Measurements from ENCODE around the gene RGS16. TPM values are rescaled to one million over a fixed set of nuclear protein-coding genes. Genes with fewer than 3 reads are reported as not detected.

Gene RGS16
- total RNA-seq, 1 donor from 2014 or later = 12.0 TPM

- Histone ChIP-seq H3K4me1 (no peaks in the 10 kb centered on the region), H3K9me3 (no peaks in the 10 kb centered on the region), H3K4me3 (no peak overlapping the region), H3K27me3 (no peaks in the 10 kb centered on the region), H3K36me3 (no peaks in the 10 kb centered on the region), H3K27ac (no peak overlapping the region)
- DNase-seq (no peak), ATAC-seq (no peak)
- TF ChIP-seq, protein P1, sequence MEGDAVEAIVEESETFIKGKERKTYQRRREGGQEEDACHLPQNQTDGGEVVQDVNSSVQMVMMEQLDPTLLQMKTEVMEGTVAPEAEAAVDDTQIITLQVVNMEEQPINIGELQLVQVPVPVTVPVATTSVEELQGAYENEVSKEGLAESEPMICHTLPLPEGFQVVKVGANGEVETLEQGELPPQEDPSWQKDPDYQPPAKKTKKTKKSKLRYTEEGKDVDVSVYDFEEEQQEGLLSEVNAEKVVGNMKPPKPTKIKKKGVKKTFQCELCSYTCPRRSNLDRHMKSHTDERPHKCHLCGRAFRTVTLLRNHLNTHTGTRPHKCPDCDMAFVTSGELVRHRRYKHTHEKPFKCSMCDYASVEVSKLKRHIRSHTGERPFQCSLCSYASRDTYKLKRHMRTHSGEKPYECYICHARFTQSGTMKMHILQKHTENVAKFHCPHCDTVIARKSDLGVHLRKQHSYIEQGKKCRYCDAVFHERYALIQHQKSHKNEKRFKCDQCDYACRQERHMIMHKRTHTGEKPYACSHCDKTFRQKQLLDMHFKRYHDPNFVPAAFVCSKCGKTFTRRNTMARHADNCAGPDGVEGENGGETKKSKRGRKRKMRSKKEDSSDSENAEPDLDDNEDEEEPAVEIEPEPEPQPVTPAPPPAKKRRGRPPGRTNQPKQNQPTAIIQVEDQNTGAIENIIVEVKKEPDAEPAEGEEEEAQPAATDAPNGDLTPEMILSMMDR (IDR thresholded peaks at IDR 0.05) = no peak
- intact Hi-C loops (cut with DNase I) = no loop called here
Observed at GRCh38 chr1:182639330-182639729, 35.1 kb upstream of the RGS16 start.

DNA sequence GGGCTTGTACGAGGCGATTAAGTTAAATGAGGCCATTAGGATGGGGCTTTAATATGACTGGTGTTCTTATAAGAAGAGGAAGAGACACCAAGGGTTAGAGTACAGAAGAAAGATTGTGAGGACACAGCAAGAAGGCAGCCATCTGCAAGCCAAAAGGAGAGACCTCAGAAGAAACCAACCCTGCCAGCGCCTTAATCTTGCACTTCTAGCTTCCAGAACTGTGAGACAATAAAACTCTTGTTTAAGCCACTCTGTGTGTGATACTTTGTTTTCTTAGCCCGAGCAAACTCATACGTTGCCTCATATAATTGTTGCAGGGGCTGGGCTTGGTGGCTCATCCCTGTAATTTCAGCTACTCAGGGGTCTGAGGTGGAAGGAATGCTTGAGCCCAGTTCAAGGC, 33.6 kb upstream of the RGS16 start:
- Histone ChIP-seq H3K9me3 (no peaks in the 10 kb centered on the region), H3K27ac (no peak overlapping the region), H3K4me1 (no peaks in the 10 kb centered on the region), H3K4me3 (no peak overlapping the region), H3K27me3 (no peaks in the 10 kb centered on the region), H3K36me3 (no peaks in the 10 kb centered on the region)
- ATAC-seq (no peak), DNase-seq (no peak)
- intact Hi-C loops (cut with DNase I) = no loop called here
- TF ChIP-seq, protein P1 (IDR thresholded peaks at IDR 0.05) = no peak

GRCh38 chr1:182635871-182636270, 31.7 kb upstream of the RGS16 start:
- intact Hi-C loops (cut with DNase I) = no loop called here
- no peaks in the 10 kb centered on the region for H3K27me3 ChIP-seq
- H3K4me1 ChIP-seq = no peaks in the 10 kb centered on the region
- no peaks in the 10 kb centered on the region for H3K36me3 ChIP-seq
- no peaks in the 10 kb centered on the region for H3K9me3 ChIP-seq
- H3K27ac ChIP-seq = no peak overlapping the region
- TF ChIP-seq, protein P1 (IDR thresholded peaks at IDR 0.05) = no peak
- H3K4me3 ChIP-seq = no peak overlapping the region
- ATAC-seq (no peak), DNase-seq (no peak)

GRCh38 chr1:182634306-182635072, 30.3 kb upstream of the RGS16 start:
- Histone ChIP-seq H3K36me3 (no peaks in the 10 kb centered on the region), H3K4me1 (no peaks in the 10 kb centered on the region), H3K9me3 (no peaks in the 10 kb centered on the region), H3K27ac (no peak overlapping the region), H3K27me3 (no peaks in the 10 kb centered on the region), H3K4me3 (no peak overlapping the region)
- intact Hi-C loops (cut with DNase I) = no loop called here
- no peak for ATAC-seq
- TF ChIP-seq, protein P1 (IDR thresholded peaks at IDR 0.05) = no peak
- DNase-seq = no peak

GRCh38 chr1:182633657-182634281, 29.6 kb upstream of the RGS16 start:
- intact Hi-C loops (cut with DNase I) = no loop called here
- ATAC-seq = no peak
- H3K36me3 ChIP-seq = no peaks in the 10 kb centered on the region
- H3K27me3 ChIP-seq = no peaks in the 10 kb centered on the region
- no peak overlapping the region for H3K4me3 ChIP-seq
- H3K27ac ChIP-seq = no peak overlapping the region
- H3K4me1 ChIP-seq = no peaks in the 10 kb centered on the region
- DNase-seq = no peak
- no peaks in the 10 kb centered on the region for H3K9me3 ChIP-seq
- TF ChIP-seq, protein P1 (IDR thresholded peaks at IDR 0.05) = no peak
